ENCODE results near the gene PSORS1C2. TPM values are rescaled to one million over a fixed set of nuclear protein-coding genes. Genes with fewer than 3 reads are reported as not detected.

The PSORS1C2 gene
- total RNA-seq, 2 experiments from 2014 or later = not detected

GRCh38 chr6:31158863-31159855 lies 20.3 kb upstream of the PSORS1C2 start:
- CTCF ChIA-PET = interaction anchor here (0.6 to 1.3 kb wide), 5 partner anchors 18 to 615 kb away, joined by 3 to 4 read pairs (median 4); no protein-coding TSS in a partner anchor
- H3K27me3 Mint-ChIP-seq = no peaks in the 10 kb centered on the region
- ATAC-seq (ENCODE audit: poor library complexity) = no peak

GRCh38 chr6:31158140-31158862 lies 19.4 kb upstream of the PSORS1C2 start, which contains the start of gene TCF19:
TSS of gene TCF19 (plus strand) at chr6:31158589. CDS start at chr6:31159470, 881 bp downstream.
- Mint-ChIP-seq H3K27me3 (no peaks in the 10 kb centered on the region), H3K36me3 (ENCODE audit: low read depth) (peaks cover 17% of the 10 kb centered on the region), H3K9me3 (no peaks in the 10 kb centered on the region), H3K4me3 (peak within 1 kb of the TSS; percentile 97), H3K4me1 (ENCODE audit: low read depth) (peaks cover 33% of the 10 kb centered on the region), H3K27ac (peak within 1 kb of the TSS; percentile 77)
- DNase-seq = peak; percentile 98 to 100 (median 99)
- H3K4me1 ChIP-seq (ENCODE audit: insufficient read depth, low read length) = peaks cover 26% of the 10 kb centered on the region
- intact Hi-C loops (cut with DNase I, micrococcal nuclease) = loop anchor here (5.0 to 10.0 kb wide), 2 partner anchors 39 to 816 kb away; partner anchors contain the start of gene DXO (in 1 of the 2)
- no peaks in the 10 kb centered on the region for H3K9me3 ChIP-seq (ENCODE audit: control insufficient read depth in 1 of 2, insufficient read depth in 1 of 2, low read length in 2 of 2)
- no peaks in the 10 kb centered on the region for H3K27me3 ChIP-seq (ENCODE audit: control insufficient read depth in 1 of 2, insufficient read depth in 2 of 2, low read length in 2 of 2)
- H3K27ac ChIP-seq (ENCODE audit: low read depth in 1 of 2, low read length in 2 of 2) = peak within 1 kb of the TSS; percentile 38 to 40
- TF ChIP-seq CTCF (IDR thresholded peaks at IDR 0.05) = no peak
- ATAC-seq (ENCODE audit: poor library complexity) = peak; percentile 90
- H3K4me3 ChIP-seq (ENCODE audit: low read length) = peak within 1 kb of the TSS; percentile 96
- POLR2A ChIA-PET = interaction anchor here (0.6 to 2.2 kb wide), 13 partner anchors 12 to 587 kb away, joined by 3 to 16 read pairs (median 3); partner anchors contain the start of genes ABCF1 and HLA-C
- CTCF ChIA-PET = interaction anchor here (1.1 to 1.3 kb wide), 3 partner anchors 17 to 614 kb away, joined by 3 to 4 read pairs (median 4); no protein-coding TSS in a partner anchor
- peaks cover 7% of the 10 kb centered on the region for H3K36me3 ChIP-seq (ENCODE audit: insufficient read depth, low read length)

More at GRCh38 chr6:31158863-31159855, 20.3 kb upstream of the PSORS1C2 start:
- POLR2A ChIA-PET = interaction anchor here (0.6 to 2.2 kb wide), 14 partner anchors 16 to 588 kb away, joined by 3 to 16 read pairs (median 3); partner anchors contain the start of genes ABCF1 and HLA-C
- Histone ChIP-seq H3K27ac (ENCODE audit: low read depth in 1 of 2, low read length in 2 of 2) (peak overlapping the region; percentile 15 to 25), H3K4me3 (ENCODE audit: low read length) (peak overlapping the region; percentile 96), H3K9me3 (ENCODE audit: control insufficient read depth in 1 of 2, insufficient read depth in 1 of 2, low read length in 2 of 2) (no peaks in the 10 kb centered on the region), H3K27me3 (ENCODE audit: control insufficient read depth in 1 of 2, insufficient read depth in 2 of 2, low read length in 2 of 2) (no peaks in the 10 kb centered on the region), H3K36me3 (ENCODE audit: insufficient read depth, low read length) (peaks cover 7% of the 10 kb centered on the region), H3K4me1 (ENCODE audit: insufficient read depth, low read length) (peaks cover 26% of the 10 kb centered on the region)
- Mint-ChIP-seq H3K4me1 (ENCODE audit: low read depth) (peaks cover 33% of the 10 kb centered on the region), H3K4me3 (peak overlapping the region; percentile 97), H3K9me3 (no peaks in the 10 kb centered on the region), H3K27ac (peak overlapping the region; percentile 77), H3K36me3 (ENCODE audit: low read depth) (peaks cover 17% of the 10 kb centered on the region)
- no peak for TF ChIP-seq CTCF (IDR thresholded peaks at IDR 0.05)
- DNase-seq = peak in 4 of 14 experiments; percentile 26 to 53 (median 38)
- intact Hi-C loops (cut with DNase I, micrococcal nuclease) = loop anchor here (5.0 to 10.0 kb wide), 2 partner anchors 38 to 816 kb away; partner anchors contain the start of gene DXO (in 1 of the 2)

Measured in CD4-positive, alpha-beta T cell (primary cell).